ENCODE measurements around the gene LHB.

The LHB gene

DNA sequence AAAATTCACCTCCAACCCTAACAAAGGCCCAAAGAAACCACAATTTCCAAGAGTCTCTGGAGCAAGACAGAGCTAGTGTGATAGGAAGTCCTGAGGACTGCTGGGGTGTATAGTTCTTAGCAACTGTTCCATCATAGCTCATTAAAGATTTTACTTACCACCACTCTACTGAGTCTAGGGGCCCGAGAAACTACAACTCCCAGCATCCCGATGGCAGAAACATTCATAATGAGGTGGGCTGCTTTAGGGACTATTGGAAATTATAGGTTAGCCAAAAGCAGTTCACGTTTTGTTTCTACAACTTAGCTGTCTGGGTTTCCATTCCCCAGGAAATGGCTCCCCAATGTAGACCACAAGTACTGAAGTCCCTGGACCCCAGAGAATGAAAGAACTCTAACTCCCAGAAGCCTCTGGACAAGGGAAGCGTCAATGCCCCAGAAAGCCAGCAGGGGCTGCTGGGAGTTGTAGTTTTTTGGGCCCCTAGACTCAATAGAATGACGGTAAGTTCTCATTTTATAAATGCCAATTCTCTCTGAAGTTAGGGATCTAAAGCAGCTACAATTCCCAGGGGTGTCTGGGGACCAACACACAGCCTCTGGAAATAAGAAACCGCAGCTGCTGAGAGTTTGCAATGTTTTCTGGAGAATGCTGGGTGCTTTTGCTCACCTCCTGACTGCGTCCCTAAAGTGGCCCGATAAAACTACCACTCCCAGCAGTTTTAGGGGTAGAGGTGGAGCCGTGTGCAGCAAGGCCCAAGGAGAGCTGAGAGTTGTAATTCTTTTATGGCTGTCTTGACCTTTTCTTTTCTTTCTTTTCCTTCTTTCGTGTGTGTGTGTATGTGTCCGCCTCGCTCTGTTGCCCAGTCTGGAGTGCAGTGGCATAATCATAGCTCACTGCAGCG is 40.7 kb downstream of the LHB start:
- DNase-seq = peak in 2 of 5 experiments; percentile 31 to 50

DNA sequence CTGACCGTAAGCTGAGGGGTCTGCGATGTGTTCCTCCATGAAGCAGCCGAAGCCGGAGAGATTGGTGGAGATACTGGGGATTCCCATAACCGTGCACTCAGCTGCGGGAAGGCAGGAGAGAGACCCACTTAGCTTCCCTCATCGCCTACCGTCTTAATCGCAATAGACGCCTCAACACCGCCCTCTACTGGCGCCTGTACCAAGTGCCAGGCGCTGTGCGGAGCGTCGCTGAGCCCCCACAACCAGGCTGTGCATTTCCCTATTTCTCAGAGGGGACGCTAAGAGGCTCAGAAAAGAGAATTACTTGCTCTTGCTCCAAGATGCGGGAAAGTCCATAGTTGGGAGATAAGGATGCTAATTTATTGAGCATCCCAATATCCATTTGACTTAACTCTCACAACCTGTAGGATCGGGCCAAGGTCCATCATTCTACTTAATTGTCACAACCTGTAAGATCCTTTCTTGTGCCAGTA is 45.9 kb downstream of the LHB start:
- DNase-seq = peak; percentile 55 to 75 (median 73)

DNA sequence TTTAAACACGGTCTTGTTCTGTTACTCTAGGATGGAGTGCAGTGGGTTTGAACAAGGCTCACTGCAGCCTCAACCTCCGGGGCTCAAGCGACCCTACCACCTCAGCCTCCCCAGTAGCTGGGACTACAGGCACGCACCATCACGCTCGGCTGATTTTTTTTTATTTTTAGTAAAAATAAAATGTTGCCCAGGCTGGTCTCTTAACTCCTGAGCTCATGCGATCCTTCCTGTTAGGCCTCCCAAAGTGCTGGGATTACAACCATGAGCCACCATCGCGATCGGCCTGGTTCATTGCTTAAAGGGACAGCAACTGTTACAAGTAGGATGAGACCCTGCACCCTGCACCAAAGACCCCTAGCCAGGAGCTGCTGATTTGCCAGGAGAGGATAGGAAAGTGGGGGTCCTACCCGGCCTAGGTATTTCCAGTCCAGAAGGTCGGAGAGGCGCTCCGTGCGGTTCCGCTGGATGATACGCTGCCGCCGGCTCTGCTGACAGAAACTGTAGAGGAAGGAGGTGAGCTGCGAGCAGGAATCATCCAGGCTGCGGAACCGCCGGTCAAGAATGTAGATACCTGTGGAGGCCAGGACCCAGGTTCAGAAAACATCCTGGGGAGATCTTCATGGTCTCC is 46.6 kb downstream of the LHB start:
- no peak for DNase-seq

DNA sequence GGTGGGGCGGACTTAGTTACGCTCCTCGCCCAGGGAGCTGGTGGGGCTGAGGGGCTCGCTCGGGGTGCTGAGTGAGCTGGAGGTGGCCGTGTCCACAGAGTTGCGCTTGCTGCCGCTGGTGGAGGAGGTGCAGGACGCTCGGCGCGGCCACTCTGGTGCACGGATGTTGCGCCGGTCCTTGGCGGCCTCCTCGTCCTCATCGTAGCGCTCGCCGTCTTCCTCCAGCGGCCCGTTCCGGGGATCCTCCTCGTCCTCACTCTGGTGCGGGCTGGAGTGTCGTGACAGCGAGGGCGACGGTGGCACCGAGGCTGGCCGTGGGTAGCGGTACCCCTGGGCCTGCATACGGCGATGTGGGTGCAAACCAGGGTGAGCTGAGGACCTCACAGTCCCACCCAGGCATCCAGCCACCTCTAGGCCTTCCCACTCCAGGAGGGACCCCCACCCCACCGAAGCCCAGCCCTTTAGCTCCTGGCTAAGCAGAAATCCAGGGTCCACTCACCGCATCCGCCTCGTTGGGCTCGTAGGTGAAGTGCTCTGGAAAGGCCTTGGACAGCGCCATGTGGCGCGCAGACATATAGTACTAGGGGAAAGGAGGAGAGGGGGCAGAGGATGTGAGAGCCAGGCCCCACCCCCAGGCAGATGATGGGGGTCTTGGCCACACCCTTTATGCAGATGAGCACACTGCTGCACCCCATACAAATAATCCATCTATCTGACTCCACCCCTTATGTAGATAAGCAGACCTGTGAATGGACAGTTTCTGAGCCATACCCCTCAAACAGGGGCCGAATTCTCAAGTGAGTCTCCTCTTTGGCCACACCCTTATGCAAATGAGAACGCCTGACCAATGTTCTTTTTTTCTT is 47.4 kb downstream of the LHB start:
- no peak for DNase-seq

DNA sequence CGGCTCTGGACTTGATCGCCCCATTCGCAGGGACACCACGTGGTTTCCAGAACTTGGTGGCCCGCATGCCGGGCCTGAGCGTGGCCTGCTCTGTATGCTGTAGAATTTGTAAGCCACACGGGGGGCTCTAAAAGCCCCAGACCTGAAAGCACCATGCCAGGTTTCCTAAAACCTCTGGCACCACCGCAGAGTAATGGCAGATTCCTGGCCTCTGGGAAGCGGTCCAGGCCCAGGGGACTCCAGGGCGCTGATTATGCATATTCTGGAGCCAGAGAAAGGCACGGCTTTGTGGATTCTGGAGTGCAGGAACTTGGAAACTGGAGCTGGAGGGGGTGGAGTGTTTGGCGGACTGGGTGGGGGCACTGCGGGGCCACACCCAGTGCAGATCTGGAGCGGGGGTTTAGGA is 48.1 kb downstream of the LHB start:
- no peak for DNase-seq

DNA sequence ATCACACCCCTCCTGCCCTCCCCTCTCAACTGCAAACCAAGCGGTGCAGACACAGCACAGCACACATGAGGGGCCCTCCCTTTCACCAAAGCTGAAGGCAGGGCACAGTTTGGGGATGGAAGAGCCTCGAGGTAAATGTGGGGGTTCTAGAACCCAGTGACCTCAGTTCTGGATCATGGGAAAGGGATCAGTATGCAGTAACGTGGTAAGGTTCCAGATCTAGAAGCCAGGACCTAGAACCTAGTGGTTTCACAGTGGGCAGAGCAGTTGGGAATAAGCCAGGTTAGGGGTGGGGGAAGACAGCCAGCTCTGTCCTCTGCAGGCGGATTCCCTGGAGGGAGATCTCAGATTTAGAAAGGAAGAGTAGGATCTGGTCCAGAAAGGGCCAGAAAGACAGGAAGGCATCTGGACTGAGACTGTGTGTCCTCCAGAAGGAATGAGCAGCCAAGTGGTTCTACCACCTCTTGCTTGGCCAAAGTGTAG is 48.7 kb downstream of the LHB start:
- DNase-seq = no peak

DNA sequence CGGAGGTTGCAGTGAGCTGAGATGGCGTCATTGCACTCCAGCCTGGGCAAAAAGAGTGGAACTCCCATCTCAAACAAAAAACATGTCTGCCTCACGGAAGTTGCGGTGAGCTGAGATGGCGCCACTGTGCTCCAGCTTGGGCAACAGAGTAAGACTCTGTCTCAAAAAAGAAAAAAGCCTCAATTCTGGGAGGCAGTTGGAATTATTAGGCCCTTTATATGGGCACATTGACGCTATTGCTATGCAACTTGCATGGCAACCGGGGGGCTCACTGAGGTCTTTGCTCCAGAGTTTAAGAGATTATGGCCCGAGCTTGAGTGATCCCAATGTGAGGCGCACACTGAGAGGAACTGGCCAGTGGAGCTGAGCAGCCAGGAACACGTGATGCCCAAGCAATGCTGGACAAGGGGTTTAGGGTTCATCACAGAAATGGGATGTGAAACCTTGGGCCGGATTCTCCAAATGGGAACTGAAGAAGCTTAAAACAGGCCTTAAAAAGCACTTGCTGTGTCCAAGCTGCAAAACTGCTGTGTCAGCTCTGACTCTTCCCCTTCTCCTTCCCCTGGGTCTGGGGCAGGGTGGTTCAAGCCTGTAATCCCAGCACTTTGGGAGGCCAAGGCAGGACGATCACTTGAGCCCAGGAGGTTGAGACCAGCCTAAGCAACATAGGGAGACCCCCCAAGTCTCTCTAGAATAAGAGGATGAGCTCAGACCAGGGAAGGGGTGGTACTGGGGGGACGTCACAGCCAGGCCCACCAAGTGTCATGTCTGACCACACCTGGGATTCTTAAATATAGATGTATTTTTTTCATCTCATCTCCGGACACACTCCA is 49.3 kb downstream of the LHB start:
- no peak for DNase-seq

DNA sequence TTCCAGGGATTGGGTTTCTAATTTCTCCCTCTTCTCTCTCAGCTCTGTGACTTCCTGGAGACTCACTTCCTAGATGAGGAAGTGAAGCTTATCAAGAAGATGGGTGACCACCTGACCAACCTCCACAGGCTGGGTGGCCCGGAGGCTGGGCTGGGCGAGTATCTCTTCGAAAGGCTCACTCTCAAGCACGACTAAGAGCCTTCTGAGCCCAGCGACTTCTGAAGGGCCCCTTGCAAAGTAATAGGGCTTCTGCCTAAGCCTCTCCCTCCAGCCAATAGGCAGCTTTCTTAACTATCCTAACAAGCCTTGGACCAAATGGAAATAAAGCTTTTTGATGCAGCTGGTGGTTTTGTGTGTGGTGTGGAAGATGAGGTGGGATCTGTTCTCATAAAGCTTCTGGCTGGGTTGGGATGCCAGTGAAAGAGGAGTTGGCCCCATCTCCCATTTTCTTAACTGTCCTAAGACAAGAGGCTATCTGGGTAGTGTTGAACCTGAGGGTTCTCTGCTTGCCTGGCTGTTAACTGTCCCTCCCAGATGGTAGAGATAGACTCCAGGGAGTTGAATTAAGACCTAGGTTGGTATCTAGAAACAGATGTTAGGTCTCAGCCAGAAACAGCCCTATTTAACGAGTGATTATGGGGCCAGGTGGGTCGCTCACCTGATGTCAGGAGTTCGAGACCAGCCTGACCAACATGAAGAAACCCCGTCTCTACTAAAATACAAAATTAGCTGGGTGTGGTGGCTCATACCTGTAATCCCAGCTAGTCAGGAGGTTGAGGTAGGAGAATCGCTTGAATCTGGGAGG is 50.1 kb downstream of the LHB start:
- no peak for DNase-seq

Measured in T-helper 2 cell (primary cell).